ENCODE measurements around the gene RFNG.
A peak's percentile ranks its signal among the peaks of the same experiment; 100 is the strongest.

The RFNG gene

GRCh38 chr17:82056729-82057621 lies 5.4 kb upstream of the RFNG start:
- no peak for ATAC-seq

- ATAC-seq: no peak
Measured at GRCh38 chr17:82055965-82056728, 4.5 kb upstream of the RFNG start.

GRCh38 chr17:82055023-82055964 lies 3.7 kb upstream of the RFNG start:
- no peak for ATAC-seq

GRCh38 chr17:82054351-82055022 lies 2.9 kb upstream of the RFNG start:
- no peak for ATAC-seq

- ATAC-seq: no peak
Measured at GRCh38 chr17:82053556-82054263, 2.1 kb upstream of the RFNG start.

GRCh38 chr17:82053130-82053529 lies 1.5 kb upstream of the RFNG start:
- ATAC-seq: no peak

- no peak for ATAC-seq
Measured at GRCh38 chr17:82052638-82053059, 1.0 kb upstream of the RFNG start.

- ATAC-seq: peak in 1 of 2 donors; percentile 6
Measured at GRCh38 chr17:82050761-82051641, 610 bp downstream of the RFNG start.

- ATAC-seq: no peak
Measured at GRCh38 chr17:82050152-82050760, 1.4 kb downstream of the RFNG start.

GRCh38 chr17:82049521-82049971 lies 2.1 kb downstream of the RFNG start:
- no peak for ATAC-seq

GRCh38 chr17:82049106-82049505 lies 2.5 kb downstream of the RFNG start:
- no peak for ATAC-seq

GRCh38 chr17:82048571-82048971 lies 3.0 kb downstream of the RFNG start:
- no peak for ATAC-seq

GRCh38 chr17:82047914-82048570 lies 3.6 kb downstream of the RFNG start:
- no peak for ATAC-seq

GRCh38 chr17:82047379-82047778 lies 4.2 kb downstream of the RFNG start:
- ATAC-seq: no peak

- ATAC-seq: no peak
Measured at GRCh38 chr17:82046903-82047302, 4.7 kb downstream of the RFNG start.

- ATAC-seq: no peak
Measured at GRCh38 chr17:82045936-82046484, 5.6 kb downstream of the RFNG start.

GRCh38 chr17:82043507-82043906 lies 8.1 kb downstream of the RFNG start:
- ATAC-seq: no peak

- peak in 1 of 2 donors; percentile 9 for ATAC-seq
Measured at GRCh38 chr17:82042649-82043048, 9.0 kb downstream of the RFNG start.
